HL-60/S4 (cell line): ENCODE data around the gene ATOX1.

Experiments used
- in situ Hi-C: fragments of 300-500 bp; cut with MboI; formaldehyde crosslinking; loops from 2 replicates; pipeline ENCODE4 v1.14.3; 2022; ENCODE audit warnings: low sequenced_read_pairs

Gene ATOX1

GRCh38 chr5:151770383-151771258, 12.2 kb upstream of the ATOX1 start:
- in situ Hi-C loops = no loop called here

DNA sequence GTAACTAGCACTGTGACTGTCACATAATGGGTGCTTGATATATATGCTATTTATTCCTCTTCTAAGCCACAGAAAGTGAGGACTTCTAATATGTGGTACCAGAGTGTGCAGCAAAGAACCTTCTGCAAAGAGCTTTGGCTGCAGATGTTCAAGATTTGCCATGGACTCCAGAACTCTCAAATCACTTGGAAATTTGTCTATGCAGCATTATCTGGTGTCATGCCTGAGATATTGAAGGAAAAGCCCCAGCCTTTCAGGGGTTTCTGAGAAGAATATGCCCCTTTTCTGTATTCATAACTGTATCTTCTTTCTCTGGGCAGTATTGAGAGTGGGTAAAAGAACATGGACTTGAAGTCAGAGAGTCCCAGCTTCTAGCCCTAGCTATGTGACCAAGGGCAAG, 8.5 kb upstream of the ATOX1 start:
- in situ Hi-C loops = no loop called here

DNA sequence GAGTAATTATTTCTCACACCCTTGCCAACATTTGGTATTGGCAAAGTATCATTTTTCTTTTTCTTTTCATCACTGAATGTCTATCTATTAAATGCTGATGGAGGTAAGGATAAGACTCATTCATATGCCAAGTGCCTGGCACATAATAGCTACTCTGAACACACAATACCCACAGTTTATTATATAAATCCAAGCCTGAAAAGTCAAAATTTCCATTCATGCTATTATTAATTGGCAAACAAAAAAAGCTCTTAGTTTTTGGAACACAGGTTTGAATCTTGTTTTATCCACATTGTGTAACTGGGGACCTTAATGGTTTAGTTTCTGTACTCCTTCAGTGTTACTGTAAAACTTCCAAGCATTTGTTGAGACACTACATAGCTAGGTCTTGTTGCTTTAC, 6.4 kb upstream of the ATOX1 start:
- in situ Hi-C loops = no loop called here

DNA sequence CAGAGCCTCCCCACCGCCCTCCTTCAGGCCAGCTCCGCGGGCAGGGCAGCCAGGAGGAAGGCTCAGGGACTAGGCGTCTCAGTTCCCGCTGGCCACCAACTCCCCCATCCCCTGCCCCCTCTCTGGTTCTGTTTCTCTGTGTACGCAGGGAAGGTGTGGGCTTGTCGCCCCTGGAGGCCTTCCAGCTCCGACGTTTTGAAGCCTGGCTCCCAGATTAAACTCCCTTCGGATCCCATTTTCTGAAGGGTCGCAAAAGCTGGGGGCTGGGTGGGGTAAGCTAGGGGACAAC, 346 bp downstream of the ATOX1 start:
- in situ Hi-C loops = no loop called here

- in situ Hi-C loops = no loop called here
Observed at GRCh38 chr5:151757233-151758140, 944 bp downstream of the ATOX1 start.

DNA sequence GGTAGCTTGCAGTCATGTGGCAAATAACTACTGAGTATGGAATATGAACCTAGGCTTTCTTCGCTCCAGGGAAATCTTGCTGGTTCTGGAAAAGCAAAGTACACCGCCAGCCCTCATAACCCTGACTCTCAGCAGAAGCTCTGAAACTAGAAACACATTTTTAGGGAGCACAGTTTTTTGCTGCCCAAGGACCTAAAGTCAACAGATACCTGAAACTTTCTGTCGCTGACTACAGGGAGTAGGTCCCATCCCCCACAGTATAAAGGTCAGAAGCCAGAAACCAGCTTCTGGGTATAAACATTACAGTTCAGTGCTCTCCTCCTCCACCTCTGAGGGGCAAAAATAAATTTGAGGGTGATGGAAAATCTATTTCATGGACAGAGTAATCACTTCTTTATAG, 3.0 kb downstream of the ATOX1 start:
- in situ Hi-C loops = no loop called here

- in situ Hi-C loops = no loop called here
Observed at GRCh38 chr5:151751593-151751992, 6.8 kb downstream of the ATOX1 start.

GRCh38 chr5:151751091-151751490, 7.3 kb downstream of the ATOX1 start:
- in situ Hi-C loops = no loop called here

- in situ Hi-C loops = no loop called here
Observed at GRCh38 chr5:151750121-151750520, 8.3 kb downstream of the ATOX1 start.

GRCh38 chr5:151745071-151745705, 13.2 kb downstream of the ATOX1 start:
- in situ Hi-C loops = no loop called here

DNA sequence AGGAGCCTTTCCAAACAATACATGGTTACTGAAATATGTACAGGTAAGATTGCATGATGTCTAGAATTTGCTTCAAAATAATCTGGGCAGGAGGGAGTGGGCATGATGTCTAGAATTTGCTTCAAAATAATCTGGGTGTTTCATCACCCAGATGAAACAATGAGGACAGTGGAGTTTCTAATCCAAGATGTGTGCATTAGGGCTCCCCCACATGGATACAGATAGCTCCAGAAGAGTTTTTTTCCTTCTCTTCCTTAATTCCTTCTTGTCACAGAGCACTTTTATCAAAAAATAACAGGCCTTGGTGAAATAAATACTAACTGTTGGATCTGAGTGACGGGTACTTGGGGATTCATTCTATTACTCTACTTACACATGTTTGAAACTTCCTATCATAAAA, 14.9 kb downstream of the ATOX1 start:
- in situ Hi-C loops = no loop called here

DNA sequence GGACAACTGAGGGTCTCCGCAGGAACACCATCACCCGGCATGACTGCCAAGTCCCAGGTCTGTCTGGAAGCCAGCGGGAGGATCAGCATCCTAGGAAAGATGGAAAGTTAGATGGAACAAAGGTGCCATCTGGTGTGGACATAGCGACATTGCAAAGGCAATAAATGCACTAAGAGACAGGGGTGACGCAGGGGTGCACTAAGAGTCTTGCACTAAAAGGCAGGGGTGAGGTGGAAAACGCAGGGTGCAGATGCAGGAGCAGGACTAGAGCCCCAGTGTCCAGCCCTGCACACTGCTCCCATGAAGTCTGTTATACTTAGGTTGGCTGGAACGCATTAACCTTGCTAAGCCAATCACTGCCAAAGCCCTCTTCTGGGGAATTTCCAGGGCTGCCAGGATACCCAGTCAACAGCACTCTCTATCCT, 15.5 kb downstream of the ATOX1 start:
- in situ Hi-C loops = no loop called here

DNA sequence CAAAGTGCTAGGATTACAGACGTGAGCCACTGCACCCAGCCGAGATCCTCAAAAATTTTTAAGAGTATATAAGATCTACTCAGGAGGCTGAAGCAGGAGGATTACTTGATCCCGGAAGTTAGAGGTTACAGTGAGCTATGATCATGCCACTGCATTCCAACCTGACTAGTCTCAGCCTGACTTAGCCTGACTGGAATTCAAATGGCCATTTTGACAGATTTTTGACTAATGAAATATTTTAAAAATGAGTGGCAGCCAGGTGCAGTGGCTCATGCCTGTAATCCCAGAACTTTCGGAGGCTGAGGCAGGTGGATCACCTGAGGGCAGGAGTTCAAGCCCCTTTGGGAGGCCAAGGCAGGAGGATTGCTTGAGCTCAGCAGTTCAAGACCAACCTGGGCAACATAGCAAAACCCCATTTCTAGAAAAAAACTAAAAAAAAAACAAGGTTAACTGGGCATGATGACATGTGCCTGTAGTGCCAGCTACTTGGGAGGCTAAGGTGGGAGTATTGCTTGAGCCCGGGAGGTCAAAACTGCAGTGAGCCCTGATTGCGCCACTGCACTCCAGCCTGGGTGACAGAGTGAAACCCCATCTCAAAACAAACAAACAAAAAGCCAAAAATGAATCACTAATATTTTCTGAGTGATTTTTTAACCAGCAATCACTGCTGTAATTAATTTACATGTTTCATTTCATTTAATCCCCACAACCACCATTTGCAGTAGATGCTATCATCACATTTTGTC, 16.6 kb downstream of the ATOX1 start:
- in situ Hi-C loops = no loop called here

DNA sequence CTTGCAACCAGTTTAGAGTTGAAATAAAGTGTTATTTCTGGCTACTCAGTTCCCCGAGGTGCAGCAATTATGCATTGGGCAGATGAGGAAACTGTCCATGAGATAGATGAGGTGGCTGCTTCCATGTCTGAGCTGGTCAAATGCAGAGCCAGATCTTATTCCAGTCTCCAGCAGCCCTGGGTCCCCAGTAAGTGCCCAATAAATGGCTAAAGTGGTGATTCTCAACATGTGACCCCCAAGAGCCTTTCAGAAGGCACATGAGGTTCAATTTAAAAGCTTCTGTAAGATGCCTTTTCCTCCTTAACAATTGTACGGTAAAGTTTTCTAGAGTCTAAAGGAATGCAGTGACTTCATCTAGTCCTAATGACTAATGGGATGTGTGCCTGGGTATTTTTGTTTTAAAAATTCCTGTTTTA, 17.5 kb downstream of the ATOX1 start:
- in situ Hi-C loops = no loop called here

- in situ Hi-C loops = no loop called here
Observed at GRCh38 chr5:151740336-151740942, 18.0 kb downstream of the ATOX1 start.

DNA sequence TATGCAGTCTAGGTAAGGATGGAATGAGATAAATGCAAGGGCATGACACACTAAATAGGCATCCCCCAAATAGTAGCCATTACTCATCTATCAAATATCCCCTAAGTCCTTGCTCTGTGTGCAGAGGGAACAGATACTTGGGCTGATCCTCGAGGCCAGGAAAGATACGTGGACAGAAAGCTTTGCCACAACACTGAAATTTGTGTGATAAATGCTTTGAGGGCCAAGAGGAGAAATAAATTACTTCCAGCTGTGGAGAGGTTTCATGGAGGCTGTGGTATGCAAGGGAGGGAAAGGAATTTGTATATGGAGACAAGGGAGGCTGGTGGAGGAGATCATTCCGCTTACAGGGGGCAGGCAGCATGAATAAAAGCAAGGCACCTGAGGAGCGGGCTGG, 18.5 kb downstream of the ATOX1 start:
- in situ Hi-C loops = loop anchor here (10.0 kb wide), 1 partner anchor 75 kb away; no protein-coding TSS in a partner anchor

DNA sequence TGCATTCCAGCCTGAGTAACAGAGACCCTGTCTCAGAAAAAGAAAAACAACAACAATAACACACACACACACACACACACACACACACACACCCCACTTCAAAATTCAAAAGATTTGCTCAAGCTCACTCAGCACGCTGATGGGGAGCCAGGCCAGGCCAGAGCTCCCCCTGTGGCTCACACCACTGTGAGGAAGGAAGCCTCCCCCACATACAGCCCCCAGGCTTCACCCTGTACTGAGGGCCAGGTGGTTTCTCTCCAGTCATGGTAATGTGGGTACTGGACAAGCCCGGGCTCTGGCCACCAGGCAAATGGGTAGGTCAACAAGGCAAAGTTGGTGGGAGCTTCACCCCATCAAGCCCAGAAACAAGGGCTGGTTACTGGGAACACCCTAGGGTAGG, 19.0 kb downstream of the ATOX1 start:
- in situ Hi-C loops = loop anchor here (10.0 kb wide), 1 partner anchor 75 kb away; no protein-coding TSS in a partner anchor

- in situ Hi-C loops = loop anchor here (10.0 kb wide), 1 partner anchor 73 kb away; no protein-coding TSS in a partner anchor
Observed at GRCh38 chr5:151738125-151738848, 20.1 kb downstream of the ATOX1 start.

DNA sequence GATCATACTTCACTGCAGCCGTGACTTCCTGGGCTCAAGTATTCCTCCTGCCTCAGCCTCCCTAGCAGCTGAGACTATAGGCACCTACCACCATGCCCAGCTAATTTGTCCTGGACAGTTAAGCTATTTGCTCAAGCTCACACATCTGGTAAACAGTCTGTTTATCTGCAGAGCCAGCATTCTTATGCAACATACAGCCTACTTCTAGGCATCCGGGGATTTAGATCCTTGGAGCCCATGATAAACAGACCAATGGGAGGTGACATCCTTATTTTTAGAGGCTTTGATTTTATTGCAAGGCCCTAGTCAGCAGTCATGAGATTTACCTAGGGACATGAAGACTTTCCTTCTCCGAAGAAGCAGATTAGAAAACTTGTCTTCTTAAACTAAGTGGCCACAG, 21.0 kb downstream of the ATOX1 start:
- in situ Hi-C loops = loop anchor here (10.0 kb wide), 1 partner anchor 73 kb away; no protein-coding TSS in a partner anchor
